ENCODE measurements around the gene DLEC1.

DNA sequence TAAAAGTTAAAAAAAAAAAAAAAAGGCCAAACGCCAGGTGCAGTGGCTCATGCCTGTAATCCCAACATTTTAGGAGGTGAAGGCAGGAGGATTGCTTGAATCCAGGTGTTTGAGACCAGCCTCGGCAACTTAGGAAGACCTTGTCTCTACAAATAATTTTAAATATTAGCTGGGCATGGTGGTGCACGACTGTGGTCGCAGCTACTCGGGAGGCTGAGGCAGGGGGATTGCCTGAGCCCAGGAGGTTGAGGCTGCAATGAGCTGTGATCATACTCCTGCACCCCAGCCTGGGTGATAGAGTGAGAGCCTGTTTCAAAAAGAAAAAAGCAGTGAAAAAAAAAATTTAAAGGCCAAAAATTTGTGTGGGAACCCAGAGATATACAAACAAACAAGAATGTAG is 2.7 kb upstream of the DLEC1 start:
- TF ChIP-seq, protein P1, sequence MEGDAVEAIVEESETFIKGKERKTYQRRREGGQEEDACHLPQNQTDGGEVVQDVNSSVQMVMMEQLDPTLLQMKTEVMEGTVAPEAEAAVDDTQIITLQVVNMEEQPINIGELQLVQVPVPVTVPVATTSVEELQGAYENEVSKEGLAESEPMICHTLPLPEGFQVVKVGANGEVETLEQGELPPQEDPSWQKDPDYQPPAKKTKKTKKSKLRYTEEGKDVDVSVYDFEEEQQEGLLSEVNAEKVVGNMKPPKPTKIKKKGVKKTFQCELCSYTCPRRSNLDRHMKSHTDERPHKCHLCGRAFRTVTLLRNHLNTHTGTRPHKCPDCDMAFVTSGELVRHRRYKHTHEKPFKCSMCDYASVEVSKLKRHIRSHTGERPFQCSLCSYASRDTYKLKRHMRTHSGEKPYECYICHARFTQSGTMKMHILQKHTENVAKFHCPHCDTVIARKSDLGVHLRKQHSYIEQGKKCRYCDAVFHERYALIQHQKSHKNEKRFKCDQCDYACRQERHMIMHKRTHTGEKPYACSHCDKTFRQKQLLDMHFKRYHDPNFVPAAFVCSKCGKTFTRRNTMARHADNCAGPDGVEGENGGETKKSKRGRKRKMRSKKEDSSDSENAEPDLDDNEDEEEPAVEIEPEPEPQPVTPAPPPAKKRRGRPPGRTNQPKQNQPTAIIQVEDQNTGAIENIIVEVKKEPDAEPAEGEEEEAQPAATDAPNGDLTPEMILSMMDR (IDR thresholded peaks at IDR 0.05), result no peak
- TF ChIP-seq SIN3A (IDR thresholded peaks at IDR 0.05; ENCODE audit: borderline replicate concordance, insufficient read depth, low read depth, low read length), result no peak
